H1 (cell line): ENCODE data around the gene CERS5.

Source experiments
- CTCF ChIP-seq, 3 experiments: IDR thresholded peaks; 1 replicate in 2 of 3; 2 replicates in 1 of 3; pipeline versions ENCODE4 v1.5.1 to v1.6.1; 2011; ENCODE audit warnings: low read length in 3 of 3, mild to moderate bottlenecking in 3 of 3, inconsistent platforms in 2 of 3, low read depth in 1 of 3, moderate library complexity in 1 of 3; ENCODE audit not compliant: insufficient read depth in 1 of 3; ENCODE audit errors: control extremely low read depth in 1 of 3
- EZH2 ChIP-seq: fragments of 200-600 bp; sonication (generic); IDR thresholded peaks from 2 replicates; pipeline ENCODE4 v1.7.1; 2012; ENCODE audit warnings: low read depth, mild to moderate bottlenecking, moderate library complexity, low read length, inconsistent platforms; ENCODE audit not compliant: severe bottlenecking
- JUN ChIP-seq: IDR thresholded peaks from 2 replicates; pipeline ENCODE4 v1.6.1; 2011; ENCODE audit warnings: low read depth, mild to moderate bottlenecking, improper control_type of control experiment, low read length
- POLR2A ChIP-seq, 2 experiments: IDR thresholded peaks; 1 replicate in 1 of 2; 2 replicates in 1 of 2; pipeline ENCODE4 v1.6.1; 2011; ENCODE audit warnings: low read depth in 2 of 2, low read length in 2 of 2, mild to moderate bottlenecking in 2 of 2; ENCODE audit errors: control extremely low read depth in 1 of 2

- TF ChIP-seq JUN, result no peak
- no peak for TF ChIP-seq POLR2A (IDR thresholded peaks at IDR 0.05; ENCODE audit: control extremely low read depth in 1 of 2, low read depth in 2 of 2, low read length in 2 of 2)
- no peak for TF ChIP-seq EZH2
- no peak for TF ChIP-seq CTCF (IDR thresholded peaks at IDR 0.05; ENCODE audit: control extremely low read depth in 1 of 3, insufficient read depth in 1 of 3, low read depth in 1 of 3, low read length in 3 of 3)
Observed at GRCh38 chr12:50127546-50127945, 39.6 kb downstream of the CERS5 start.
